ENCODE results near the gene SCAF1. TPM values are rescaled to one million over a fixed set of nuclear protein-coding genes. Genes with fewer than 3 reads are reported as not detected.
"Not testable (repeated sequence)": the region's sequence is repeated elsewhere in the genome, so short reads cannot be mapped to it uniquely, and the experiment has no call there.

SCAF1 gene
- total and polyA plus RNA-seq, 7 donors: 23.0 to 72.9 (median 45.5) TPM

DNA sequence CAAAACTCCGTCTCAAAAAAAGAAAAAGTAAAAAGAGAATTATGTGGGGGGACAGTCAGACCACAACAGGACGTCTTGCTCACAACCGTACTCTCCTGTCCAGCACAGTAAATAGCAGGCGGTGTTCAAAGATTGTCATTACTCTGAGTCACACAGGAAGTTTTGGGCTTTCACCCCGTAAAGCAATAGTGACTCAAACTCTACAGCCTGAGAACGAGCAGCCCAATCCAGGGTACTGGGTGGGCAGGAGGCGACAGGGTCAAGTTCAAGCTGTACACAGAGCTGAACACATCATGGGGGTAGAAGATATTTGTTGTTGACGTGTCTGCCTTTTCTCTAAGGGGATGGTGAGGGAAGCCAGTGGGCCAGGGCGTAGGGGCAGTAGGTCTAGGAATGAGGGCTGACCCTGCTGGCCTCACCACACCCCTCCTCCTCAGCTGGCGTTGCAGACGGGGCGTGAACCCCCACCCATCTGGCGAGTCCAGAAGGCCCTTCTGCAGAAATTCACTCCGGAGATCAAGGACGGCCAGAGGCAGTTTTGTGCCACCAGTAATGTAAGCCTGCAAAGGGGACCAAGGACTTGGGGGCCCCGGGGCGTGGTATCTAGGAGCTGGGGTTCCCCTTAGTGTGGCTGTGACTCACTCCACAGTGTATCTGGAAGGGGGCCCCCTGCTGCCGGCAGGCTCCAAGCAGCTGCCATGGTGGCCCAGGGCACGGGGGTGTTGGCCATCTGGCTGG, 27.7 kb upstream of the SCAF1 start:
- WGBS, 3 donors: 82 to 87% (median 84%) methylated on average over 19 of the region's 19 CpGs
- no peak overlapping the region for H3K27ac ChIP-seq
- no peak for DNase-seq

DNA sequence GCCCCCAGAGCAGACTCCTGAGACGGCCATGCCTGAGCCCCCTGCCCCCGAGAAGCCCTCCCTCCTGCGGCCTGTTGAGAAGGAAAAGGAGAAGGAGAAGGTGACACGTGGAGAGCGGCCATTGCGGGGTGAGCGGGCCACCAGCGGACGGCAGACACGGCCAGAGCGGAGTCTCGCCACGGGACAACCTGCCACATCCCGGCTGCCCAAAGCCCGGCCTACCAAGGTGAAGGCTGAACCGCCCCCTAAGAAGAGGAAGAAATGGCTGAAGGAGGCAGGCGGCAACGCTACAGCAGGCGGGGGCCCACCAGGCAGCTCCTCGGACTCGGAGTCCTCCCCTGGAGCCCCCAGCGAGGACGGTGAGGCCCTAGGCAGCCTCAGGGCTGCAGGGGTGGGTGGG, 26.1 kb upstream of the SCAF1 start:
- H3K4me1 ChIP-seq: peaks cover 7% of the 10 kb centered on the region
- DNase-seq (no peak), ATAC-seq (no peak)
- WGBS, 3 donors: 95 to 96% (median 95%) methylated on average over 21 to 23 of the region's 23 CpGs
- TF ChIP-seq, protein P1, sequence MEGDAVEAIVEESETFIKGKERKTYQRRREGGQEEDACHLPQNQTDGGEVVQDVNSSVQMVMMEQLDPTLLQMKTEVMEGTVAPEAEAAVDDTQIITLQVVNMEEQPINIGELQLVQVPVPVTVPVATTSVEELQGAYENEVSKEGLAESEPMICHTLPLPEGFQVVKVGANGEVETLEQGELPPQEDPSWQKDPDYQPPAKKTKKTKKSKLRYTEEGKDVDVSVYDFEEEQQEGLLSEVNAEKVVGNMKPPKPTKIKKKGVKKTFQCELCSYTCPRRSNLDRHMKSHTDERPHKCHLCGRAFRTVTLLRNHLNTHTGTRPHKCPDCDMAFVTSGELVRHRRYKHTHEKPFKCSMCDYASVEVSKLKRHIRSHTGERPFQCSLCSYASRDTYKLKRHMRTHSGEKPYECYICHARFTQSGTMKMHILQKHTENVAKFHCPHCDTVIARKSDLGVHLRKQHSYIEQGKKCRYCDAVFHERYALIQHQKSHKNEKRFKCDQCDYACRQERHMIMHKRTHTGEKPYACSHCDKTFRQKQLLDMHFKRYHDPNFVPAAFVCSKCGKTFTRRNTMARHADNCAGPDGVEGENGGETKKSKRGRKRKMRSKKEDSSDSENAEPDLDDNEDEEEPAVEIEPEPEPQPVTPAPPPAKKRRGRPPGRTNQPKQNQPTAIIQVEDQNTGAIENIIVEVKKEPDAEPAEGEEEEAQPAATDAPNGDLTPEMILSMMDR (IDR thresholded peaks at IDR 0.05): no peak
- no peaks in the 10 kb centered on the region for H3K9me3 ChIP-seq
- H3K27me3 ChIP-seq (ENCODE audit: insufficient read depth in 3 of 3, low read length in 2 of 3): no peaks in the 10 kb centered on the region
- no peak overlapping the region for H3K4me3 ChIP-seq
- H3K36me3 ChIP-seq (ENCODE audit: insufficient read depth in 1 of 2, low read depth in 1 of 2): peaks cover 0 to 51% of the 10 kb centered on the region in 2 donors
- intact Hi-C loops (cut with DNase I): no loop called here
- no peak overlapping the region for H3K27ac ChIP-seq

More for the DNA sequence above, 27.7 kb upstream of the SCAF1 start:
- intact Hi-C loops (cut with DNase I): no loop called here
- TF ChIP-seq, protein P1 (IDR thresholded peaks at IDR 0.05): no peak
- H3K4me1 ChIP-seq: peaks cover 7% of the 10 kb centered on the region
- H3K4me3 ChIP-seq: no peak overlapping the region
- peaks cover 0 to 53% of the 10 kb centered on the region in 2 donors for H3K36me3 ChIP-seq (ENCODE audit: insufficient read depth in 1 of 2, low read depth in 1 of 2)
- no peaks in the 10 kb centered on the region for H3K27me3 ChIP-seq (ENCODE audit: insufficient read depth in 3 of 3, low read length in 2 of 3)
- peak in 2 of 4 donors; percentile 13 to 15 for ATAC-seq
- no peaks in the 10 kb centered on the region for H3K9me3 ChIP-seq

GRCh38 chr19:49616532-49616931, 25.5 kb upstream of the SCAF1 start:
- no peak for DNase-seq

GRCh38 chr19:49616945-49617344, 25.1 kb upstream of the SCAF1 start:
- no peaks in the 10 kb centered on the region for H3K27me3 ChIP-seq (ENCODE audit: insufficient read depth in 3 of 3, low read length in 2 of 3)
- peaks cover 7% of the 10 kb centered on the region for H3K4me1 ChIP-seq
- H3K36me3 ChIP-seq (ENCODE audit: insufficient read depth in 1 of 2, low read depth in 1 of 2): peaks cover 0 to 59% of the 10 kb centered on the region in 2 donors
- H3K4me3 ChIP-seq: no peak overlapping the region
- H3K9me3 ChIP-seq: no peaks in the 10 kb centered on the region
- 91 to 97% (median 96%) methylated on average over 7 of the region's 7 CpGs for WGBS, 3 donors
- ATAC-seq (no peak), DNase-seq (no peak)
- intact Hi-C loops (cut with DNase I): no loop called here
- no peak overlapping the region for H3K27ac ChIP-seq
- TF ChIP-seq, protein P1 (IDR thresholded peaks at IDR 0.05): no peak

More at GRCh38 chr19:49616532-49616931, 25.5 kb upstream of the SCAF1 start:
- H3K4me3 ChIP-seq: no peak overlapping the region
- TF ChIP-seq, protein P1 (IDR thresholded peaks at IDR 0.05): no peak
- no peaks in the 10 kb centered on the region for H3K27me3 ChIP-seq (ENCODE audit: insufficient read depth in 3 of 3, low read length in 2 of 3)
- H3K36me3 ChIP-seq (ENCODE audit: insufficient read depth in 1 of 2, low read depth in 1 of 2): peaks cover 0 to 55% of the 10 kb centered on the region in 2 donors
- H3K27ac ChIP-seq: no peak overlapping the region
- WGBS, 3 donors: 95 to 100% (median 97%) methylated on average over 7 of the region's 7 CpGs
- H3K4me1 ChIP-seq: peaks cover 7% of the 10 kb centered on the region
- ATAC-seq: no peak
- no peaks in the 10 kb centered on the region for H3K9me3 ChIP-seq
- intact Hi-C loops (cut with DNase I): no loop called here

DNA sequence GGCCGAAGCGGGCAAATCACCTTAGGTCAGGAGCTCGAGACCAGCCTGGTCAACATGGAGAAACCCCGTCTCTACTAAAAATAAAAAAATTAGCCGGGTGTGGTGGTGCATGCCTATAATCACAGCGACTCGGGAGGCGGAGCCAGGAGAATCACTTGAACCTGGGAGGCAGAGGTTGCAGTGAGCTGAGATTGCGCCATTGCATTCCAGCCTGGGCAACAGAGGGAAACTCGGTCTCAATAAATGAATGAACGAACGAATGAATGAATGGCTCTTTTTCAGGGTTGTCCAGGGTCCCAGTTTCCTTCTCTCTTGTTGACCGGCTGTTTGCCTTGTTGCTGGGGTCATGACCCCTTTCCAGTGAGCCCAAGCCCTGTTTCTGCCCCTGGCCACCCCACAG, 24.1 kb upstream of the SCAF1 start:
- H3K27ac ChIP-seq; H3K4me3 ChIP-seq; H3K27me3 ChIP-seq (ENCODE audit: insufficient read depth in 3 of 3, low read length in 2 of 3); H3K4me1 ChIP-seq; ATAC-seq; intact Hi-C loops (cut with DNase I); H3K9me3 ChIP-seq; DNase-seq: not testable (repeated sequence)
- peaks cover 0 to 62% of the 10 kb centered on the region in 2 donors for H3K36me3 ChIP-seq (ENCODE audit: insufficient read depth in 1 of 2, low read depth in 1 of 2)
- WGBS, 3 donors: 89 to 95% (median 90%) methylated on average over 13 of the region's 13 CpGs

Data from psoas muscle (tissue), 8 donors.